RWPE2 (cell line): ENCODE measurements around the gene MTA1.

Experiments used
- ATAC-seq: fragments of 200-7000 bp; cut with Tn5 transposase; 3 replicates; pipeline ENCODE4 v1.9.1; 2021; ENCODE audit warnings: low read depth
- DNase-seq: peaks from one replicate; pipeline ENCODE4 v3.0.0-alpha.2; 2020; ENCODE audit warnings: low spot score
- H3K27ac ChIP-seq: fragments of 450-650 bp; 2 replicates; pipeline ENCODE4 v1.5.1; 2017; ENCODE audit warnings: mild to moderate bottlenecking; ENCODE audit not compliant: poor library complexity, severe bottlenecking
- H3K27me3 ChIP-seq: fragments of 250-450 bp; sonication (Bioruptor Pico); 2 replicates; pipeline ENCODE4 v1.5.1; 2021; ENCODE audit warnings: mild to moderate bottlenecking, moderate library complexity; ENCODE audit not compliant: insufficient read depth, poor library complexity, severe bottlenecking
- H3K36me3 ChIP-seq: fragments of 250-450 bp; sonication (Bioruptor Pico); 2 replicates; pipeline ENCODE4 v1.5.1; 2020; ENCODE audit warnings: low read depth, mild to moderate bottlenecking, moderate library complexity
- H3K4me1 ChIP-seq: fragments of 250-450 bp; sonication (Bioruptor Pico); 2 replicates; pipeline ENCODE4 v1.5.1; 2021; ENCODE audit warnings: mild to moderate bottlenecking, moderate library complexity; ENCODE audit not compliant: insufficient read depth, poor library complexity, severe bottlenecking
- H3K4me3 ChIP-seq: fragments of 250-450 bp; sonication (Bioruptor Pico); 2 replicates; pipeline ENCODE4 v1.5.1; 2021; ENCODE audit warnings: mild to moderate bottlenecking, moderate library complexity; ENCODE audit not compliant: severe bottlenecking
- H3K9me3 ChIP-seq: fragments of 250-450 bp; sonication (Bioruptor Pico); 2 replicates; pipeline ENCODE4 v1.5.1; 2021; ENCODE audit warnings: mild to moderate bottlenecking, moderate library complexity; ENCODE audit not compliant: severe bottlenecking
- TF ChIP-seq, protein P1 (sequence below): fragments of 450-650 bp; IDR thresholded peaks from one replicate; pipeline ENCODE4 v1.5.1; 2017; ENCODE audit warnings: mild to moderate bottlenecking, moderate library complexity; ENCODE audit not compliant: poor library complexity, severe bottlenecking

Gene MTA1

DNA sequence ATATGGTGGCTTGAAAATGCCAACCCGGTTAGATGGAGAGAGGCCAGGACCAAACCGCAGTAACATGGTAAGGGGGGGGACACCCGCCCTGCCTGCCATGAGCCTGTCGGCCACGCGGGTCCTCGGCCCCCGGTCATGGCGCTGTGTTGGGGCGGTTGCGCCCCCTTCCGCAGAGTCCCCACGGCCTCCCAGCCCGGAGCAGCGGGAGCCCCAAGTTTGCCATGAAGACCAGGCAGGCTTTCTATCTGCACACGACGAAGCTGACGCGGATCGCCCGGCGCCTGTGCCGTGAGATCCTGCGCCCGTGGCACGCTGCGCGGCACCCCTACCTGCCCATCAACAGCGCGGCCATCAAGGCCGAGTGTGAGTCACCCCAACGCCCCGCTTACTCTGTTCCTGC, 44.9 kb downstream of the MTA1 start:
- ATAC-seq: no peak
- Histone ChIP-seq H3K36me3 (peaks cover 72% of the 10 kb centered on the region), H3K27me3 (no peaks in the 10 kb centered on the region), H3K4me3 (no peak overlapping the region), H3K27ac (no peak overlapping the region), H3K9me3 (no peaks in the 10 kb centered on the region), H3K4me1 (peaks cover 6% of the 10 kb centered on the region)
- TF ChIP-seq, protein P1, sequence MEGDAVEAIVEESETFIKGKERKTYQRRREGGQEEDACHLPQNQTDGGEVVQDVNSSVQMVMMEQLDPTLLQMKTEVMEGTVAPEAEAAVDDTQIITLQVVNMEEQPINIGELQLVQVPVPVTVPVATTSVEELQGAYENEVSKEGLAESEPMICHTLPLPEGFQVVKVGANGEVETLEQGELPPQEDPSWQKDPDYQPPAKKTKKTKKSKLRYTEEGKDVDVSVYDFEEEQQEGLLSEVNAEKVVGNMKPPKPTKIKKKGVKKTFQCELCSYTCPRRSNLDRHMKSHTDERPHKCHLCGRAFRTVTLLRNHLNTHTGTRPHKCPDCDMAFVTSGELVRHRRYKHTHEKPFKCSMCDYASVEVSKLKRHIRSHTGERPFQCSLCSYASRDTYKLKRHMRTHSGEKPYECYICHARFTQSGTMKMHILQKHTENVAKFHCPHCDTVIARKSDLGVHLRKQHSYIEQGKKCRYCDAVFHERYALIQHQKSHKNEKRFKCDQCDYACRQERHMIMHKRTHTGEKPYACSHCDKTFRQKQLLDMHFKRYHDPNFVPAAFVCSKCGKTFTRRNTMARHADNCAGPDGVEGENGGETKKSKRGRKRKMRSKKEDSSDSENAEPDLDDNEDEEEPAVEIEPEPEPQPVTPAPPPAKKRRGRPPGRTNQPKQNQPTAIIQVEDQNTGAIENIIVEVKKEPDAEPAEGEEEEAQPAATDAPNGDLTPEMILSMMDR: no peak
- DNase-seq: no peak

DNA sequence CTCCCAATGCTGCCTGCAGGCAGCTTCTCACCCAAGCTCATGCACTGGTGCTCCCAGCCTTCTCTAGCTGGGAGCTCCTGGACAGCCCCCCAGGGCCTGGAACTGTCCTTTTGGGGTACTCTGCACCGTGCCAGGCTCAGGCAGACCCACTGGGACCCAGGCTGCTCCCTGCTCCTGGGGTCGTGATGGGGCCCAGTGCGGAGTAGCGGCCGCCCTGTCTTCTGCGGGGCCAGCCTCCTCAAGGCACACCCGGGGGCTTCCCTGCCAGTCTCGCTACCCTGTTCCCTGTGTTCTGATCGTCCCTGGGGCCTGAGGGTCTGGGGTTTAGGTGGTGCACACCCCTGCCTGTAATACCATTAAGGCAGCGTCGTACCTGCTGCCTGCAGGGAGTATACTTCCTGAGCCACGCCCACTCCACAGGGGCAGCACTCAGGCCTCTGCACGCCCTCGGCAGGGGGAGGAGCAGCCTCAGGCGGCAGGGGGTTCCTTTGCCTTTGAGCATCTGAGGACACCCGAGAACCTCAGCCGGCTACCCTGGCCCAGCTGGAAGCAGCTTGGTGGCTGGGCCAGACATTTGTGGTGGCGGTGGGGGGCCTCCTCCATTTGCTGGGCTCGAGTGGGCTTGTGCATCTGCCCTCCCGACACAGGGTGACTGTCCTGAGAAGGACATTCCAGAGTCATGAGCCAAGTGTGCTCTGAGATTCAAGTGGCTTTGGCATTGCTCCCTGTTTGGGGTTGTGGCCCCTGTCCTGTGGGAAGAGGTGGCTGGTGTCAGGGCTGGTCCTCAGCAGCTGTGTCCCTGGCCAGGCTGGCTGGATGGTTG, 45.8 kb downstream of the MTA1 start:
- no peak overlapping the region for H3K4me3 ChIP-seq
- H3K27ac ChIP-seq: no peak overlapping the region
- DNase-seq: no peak
- no peaks in the 10 kb centered on the region for H3K27me3 ChIP-seq
- H3K4me1 ChIP-seq: peaks cover 6% of the 10 kb centered on the region
- H3K9me3 ChIP-seq: no peaks in the 10 kb centered on the region
- peak; percentile 61 for ATAC-seq
- TF ChIP-seq, protein P1: no peak
- peaks cover 72% of the 10 kb centered on the region for H3K36me3 ChIP-seq

DNA sequence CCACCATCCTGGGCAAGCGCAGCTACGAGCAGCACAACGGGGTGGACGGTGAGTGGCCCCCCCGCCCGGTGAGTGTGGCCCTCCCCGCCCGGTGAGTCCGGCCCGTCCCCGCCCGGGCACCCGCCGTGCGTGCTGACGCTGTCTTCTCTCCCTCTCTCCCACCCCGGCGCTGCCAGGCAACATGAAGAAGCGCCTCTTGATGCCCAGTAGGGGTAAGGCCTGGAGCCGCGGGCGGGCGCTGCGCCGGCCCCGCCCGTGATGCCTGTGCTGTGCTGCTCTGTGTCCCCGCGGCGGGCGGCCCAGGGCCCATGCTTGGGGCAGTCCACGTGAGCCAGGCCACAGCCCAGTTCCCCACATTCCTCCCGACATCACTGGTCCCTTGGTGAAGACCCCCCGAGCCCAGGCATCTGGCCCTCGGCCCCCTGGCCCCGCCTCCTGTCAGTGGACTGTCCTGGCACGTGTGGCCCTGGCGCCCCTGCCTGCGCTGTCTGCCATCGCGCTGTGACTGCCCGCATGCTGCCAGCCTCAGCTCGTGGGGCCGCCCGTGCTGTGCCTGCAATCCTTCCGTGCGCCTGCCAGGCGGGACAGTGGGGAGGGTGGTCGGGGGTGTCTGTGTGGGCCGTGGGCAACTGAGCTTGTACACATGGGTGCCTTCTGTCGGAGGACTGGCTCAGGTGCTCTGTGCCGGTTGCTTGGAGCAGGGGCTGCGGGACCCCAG, 47.1 kb downstream of the MTA1 start:
- ATAC-seq: no peak

DNA sequence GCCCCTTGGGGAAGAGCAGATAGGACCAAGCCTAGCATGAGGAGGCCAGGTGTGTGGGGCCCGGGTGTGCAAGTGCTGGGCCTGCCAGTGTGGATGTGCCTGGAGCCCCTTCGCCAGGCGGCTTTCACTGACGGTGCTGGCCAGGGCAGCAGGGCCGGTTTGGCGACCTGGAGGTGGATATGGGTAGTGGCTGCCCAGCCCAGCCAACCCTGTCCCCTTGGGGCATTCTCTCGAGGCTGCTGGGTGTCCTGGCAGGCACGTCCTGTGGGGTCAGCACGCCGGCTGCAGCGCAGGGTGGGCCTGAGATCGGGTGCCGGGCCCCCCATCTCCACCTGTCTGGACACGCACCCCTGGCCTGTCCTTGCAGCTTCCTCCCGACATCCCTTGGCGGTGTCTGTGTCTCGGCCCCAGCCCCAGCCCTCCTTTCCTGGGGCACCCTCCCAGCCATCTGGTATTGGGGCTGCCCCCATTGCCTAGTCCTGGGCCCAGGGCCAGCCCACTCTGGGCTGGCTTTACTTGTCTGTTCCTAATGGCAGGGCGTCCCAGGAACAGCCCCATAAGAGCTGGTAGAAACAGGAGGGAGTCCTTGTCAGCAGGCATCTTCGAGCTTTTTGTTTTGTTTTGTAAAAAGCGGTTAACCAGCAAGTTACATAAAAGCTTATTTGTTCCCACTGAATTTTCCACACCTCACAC, 47.8 kb downstream of the MTA1 start:
- H3K36me3 ChIP-seq: peaks cover 63% of the 10 kb centered on the region
- H3K27ac ChIP-seq: no peak overlapping the region
- no peak overlapping the region for H3K4me3 ChIP-seq
- H3K4me1 ChIP-seq: peaks cover 6% of the 10 kb centered on the region
- no peaks in the 10 kb centered on the region for H3K27me3 ChIP-seq
- ATAC-seq (no peak), DNase-seq (no peak)
- H3K9me3 ChIP-seq: no peaks in the 10 kb centered on the region
- TF ChIP-seq, protein P1: no peak

More for the DNA sequence above, 47.1 kb downstream of the MTA1 start:
- TF ChIP-seq, protein P1: no peak
- H3K4me1 ChIP-seq: peaks cover 6% of the 10 kb centered on the region
- no peaks in the 10 kb centered on the region for H3K27me3 ChIP-seq
- no peak overlapping the region for H3K4me3 ChIP-seq
- H3K27ac ChIP-seq: no peak overlapping the region
- no peak for DNase-seq
- H3K9me3 ChIP-seq: no peaks in the 10 kb centered on the region
- H3K36me3 ChIP-seq: peaks cover 66% of the 10 kb centered on the region
